GM12878 (cell line): Measurements from ENCODE around the gene DALRD3. TPM values are rescaled to one million over a fixed set of nuclear protein-coding genes. Genes with fewer than 3 reads are reported as not detected.

Experiments used
- ATAC-seq: fragments of 200-7000 bp; cut with Tn5 transposase; 3 replicates; pipeline ENCODE4 v1.9.1; 2020; ENCODE audit warnings: mild to moderate bottlenecking, moderate library complexity
- BruUV-seq: library from RNA; stranded (reverse); fragments of 400-500 nt; replicated peaks from 2 replicates; lab custom pipeline; 2021; lab: Mats Ljungman, UMichigan
- CTCF ChIA-PET: fragments of 300-600 bp; sonication (Branson Sonifier 250); formaldehyde crosslinking; extraction: SDS; loops from one replicate; lab custom pipeline; 2021; ENCODE audit warnings: inconsistent platforms; lab: Yijun Ruan, JAX
- POLR2A ChIA-PET: fragments of 350-600 bp; formaldehyde crosslinking; extraction: SDS; loops from one replicate; lab custom pipeline; 2021; ENCODE audit warnings: inconsistent platforms; lab: Charles Lee
- RAD21 ChIA-PET: fragments of 300-600 bp; sonication (Branson Sonifier 250); formaldehyde crosslinking; loops from one replicate; lab custom pipeline; 2023; ENCODE audit warnings: antibody characterized with exemption; ENCODE audit not compliant: unreplicated experiment; lab: Charles Lee
- SMC1A ChIA-PET: fragments of 300-600 bp; sonication (Branson Sonifier 250); formaldehyde crosslinking; loops from one replicate; lab custom pipeline; 2023; ENCODE audit not compliant: unreplicated experiment, uncharacterized antibody; lab: Charles Lee
- DNase-seq: peaks from one replicate; pipeline ENCODE4 v3.0.0-alpha.2; 2011; ENCODE audit warnings: low read depth, low spot score
- FAIRE-seq: peaks from 3 replicates; lab custom pipeline; 2011; peaks lifted over from hg19 to GRCh38; lab: Jason Lieb, UNC
- H2AFZ ChIP-seq: 2 replicates; pipeline ENCODE4 v1.6.0; 2011; ENCODE audit warnings: low read depth, low read length, control low read depth; ENCODE audit not compliant: control insufficient read depth
- H3K27ac ChIP-seq: 2 replicates; pipeline ENCODE4 v1.5.1; 2011; ENCODE audit warnings: control low read depth; ENCODE audit not compliant: control insufficient read depth, insufficient read depth
- H3K27me3 ChIP-seq, 2 experiments: replicated peaks in 1 of 2; 2 replicates each; pipeline versions ENCODE4 v1.6.0 to v1.6.1; 2011; ENCODE audit warnings: low read length in 1 of 2; ENCODE audit not compliant: control insufficient read depth in 2 of 2, insufficient read depth in 2 of 2
- H3K36me3 ChIP-seq, 2 experiments: 2 replicates each; pipeline ENCODE4 v1.5.1; 2011; ENCODE audit warnings: low read length in 1 of 2; ENCODE audit not compliant: control insufficient read depth in 2 of 2, insufficient read depth in 2 of 2
- H3K4me1 ChIP-seq: 2 replicates; pipeline ENCODE4 v1.6.1; 2011; ENCODE audit warnings: mild to moderate bottlenecking, low read length, moderate library complexity, mixed read lengths; ENCODE audit not compliant: control insufficient read depth, insufficient read depth
- H3K4me2 ChIP-seq: 2 replicates; pipeline ENCODE4 v1.6.0; 2011; ENCODE audit warnings: control low read depth; ENCODE audit not compliant: control insufficient read depth, insufficient read depth
- H3K4me3 ChIP-seq: fragments of 200-600 bp; sonication (generic); 2 replicates; pipeline ENCODE4 v1.5.1; 2016
- H3K79me2 ChIP-seq: 2 replicates; pipeline ENCODE4 v1.6.0; 2011; ENCODE audit warnings: low read length; ENCODE audit not compliant: control insufficient read depth, insufficient read depth
- H3K9ac ChIP-seq: 2 replicates; pipeline ENCODE4 v1.8.0; 2011; ENCODE audit warnings: low read length, control low read depth, mixed read lengths; ENCODE audit not compliant: control insufficient read depth, insufficient read depth
- H3K9me3 ChIP-seq: replicated peaks from 3 replicates; pipeline ENCODE4 v1.5.1; 2011; ENCODE audit warnings: mild to moderate bottlenecking, low read length; ENCODE audit not compliant: control insufficient read depth, insufficient read depth
- H4K20me1 ChIP-seq: 2 replicates; pipeline ENCODE4 v1.6.0; 2011; ENCODE audit not compliant: control insufficient read depth, insufficient read depth
- CEBPZ ChIP-seq: fragments of 150-350 bp; IDR thresholded peaks from 2 replicates; pipeline ENCODE4 v1.6.1; 2016; ENCODE audit warnings: low read depth, low read length
- IRF4 ChIP-seq: IDR thresholded peaks from 2 replicates; pipeline ENCODE4 v1.6.1; 2011; ENCODE audit warnings: low read depth, low read length
- NKRF ChIP-seq: fragments of 450-650 bp; conservative IDR thresholded peaks from 2 replicates; pipeline ENCODE4 v1.6.1; 2017; ENCODE audit warnings: mild to moderate bottlenecking, moderate library complexity
- NR2C1 ChIP-seq: fragments of 450-650 bp; IDR thresholded peaks from 2 replicates; pipeline ENCODE4 v1.6.1; 2017; ENCODE audit warnings: antibody characterized with exemption, mild to moderate bottlenecking, moderate library complexity
- NR2C2 ChIP-seq: IDR thresholded peaks from 2 replicates; pipeline ENCODE4 v1.6.1; 2011; ENCODE audit warnings: borderline replicate concordance, low read depth; ENCODE audit not compliant: control insufficient read depth, insufficient read length
- NRF1 ChIP-seq: conservative IDR thresholded peaks from 2 replicates; pipeline ENCODE4 v1.6.1; 2011; ENCODE audit warnings: mild to moderate bottlenecking, low read depth, low read length, improper control_type of control experiment
- TCF3 ChIP-seq: IDR thresholded peaks from 2 replicates; pipeline ENCODE4 v1.6.1; 2012; ENCODE audit warnings: low read depth, mild to moderate bottlenecking, low read length, borderline replicate concordance; ENCODE audit not compliant: insufficient read depth
- WGBS: methylation state at CpG from one replicate; pipeline ENCODE4 v1.1.6; 2016; ENCODE audit warnings: low lambda C conversion rate; ENCODE audit not compliant: insufficient replicate concordance, insufficient coverage; ENCODE audit errors: missing lambda C conversion rate; 5-methylcytosine and 5-hydroxymethylcytosine counted together
- in situ Hi-C: fragments of 300-500 bp; cut with MboI; formaldehyde crosslinking; loops from 9 replicates; pipeline ENCODE4 v1.14.3; 2018; ENCODE audit warnings: mixed read lengths
- intact Hi-C: fragments of 100-400 bp; cut with micrococcal nuclease; formaldehyde crosslinking; loops from one replicate; pipeline ENCODE4 v1.14.2; 2022; ENCODE audit not compliant: unreplicated experiment
- polyA plus RNA-seq, 11 experiments: library from polyadenylated mRNA; depleted of rRNA in 4 of 11; unstranded in 6 of 11; stranded (reverse) in 5 of 11; fragments of >200 nt; fragmentation: Nextera tagmentation in 4 of 11; fragmentation: Illumina TruSeq in 1 of 11; extraction: Ambion mirVana in 4 of 11; extraction: Trizol in 1 of 11; gene quantifications; 1 replicate in 1 of 11; 2 replicates in 10 of 11; pipeline versions ENCODE4 v1.2.1 to v1.2.3, GENCODE V29; 2011 to 2016; ENCODE audit warnings: inconsistent platforms in 2 of 11, missing spikeins in 2 of 11, low read depth in 1 of 11
- total RNA-seq, 4 experiments: library from RNA; depleted of rRNA in 3 of 4; stranded (reverse); fragments of >200 nt in 3 of 4; fragmentation: Illumina TruSeq in 1 of 4; extraction: Trizol in 1 of 4; gene quantifications; 2 replicates each; pipeline versions ENCODE4 v1.2.1 to v1.2.3, GENCODE V29; 2013 to 2021

The DALRD3 gene
- total and polyA plus RNA-seq, 10 of the 15 experiments (the other 5 are each of a cell fraction or from before 2014, with no cell fraction given), result 10.1 to 28.2 (median 21.6) TPM

- peaks cover 3% of the 10 kb centered on the region for H3K4me1 ChIP-seq
- TF ChIP-seq IRF4, result no peak
- H3K9me3 ChIP-seq, result no peaks in the 10 kb centered on the region
- no peak overlapping the region for H3K4me3 ChIP-seq
- ChIA-PET RAD21 (no interaction called here), POLR2A (no interaction called here), SMC1A (interaction anchor here (0.6 to 1.3 kb wide), 2 partner anchors 9 to 24 kb away, joined by 3 to 6 read pairs; no protein-coding TSS in a partner anchor), CTCF (interaction anchor here (0.9 to 2.1 kb wide), 5 partner anchors 9 to 261 kb away, joined by 3 to 9 read pairs (median 6); partner anchors contain the start of gene WDR6)
- FAIRE-seq, result no peak
- H3K79me2 ChIP-seq, result peaks cover under 1% of the 10 kb centered on the region
- in situ Hi-C loops (no loop called here), intact Hi-C loops (no loop called here)
- H3K9ac ChIP-seq, result no peak overlapping the region
- BruUV-seq, result no TSS peak
- DNase-seq, result no peak
- H2AFZ ChIP-seq, result no peak overlapping the region
- H3K27me3 ChIP-seq, result no peaks in the 10 kb centered on the region
- no peaks in the 10 kb centered on the region for H3K36me3 ChIP-seq
- ATAC-seq, result no peak
- H3K27ac ChIP-seq, result no peak overlapping the region
- no peaks in the 10 kb centered on the region for H4K20me1 ChIP-seq
- WGBS, result 89% methylated on average over 8 of the region's 8 CpGs
- H3K4me2 ChIP-seq, result no peak overlapping the region
Observed at GRCh38 chr3:48996640-48997039, 21.7 kb downstream of the DALRD3 start.

- H3K27me3 ChIP-seq, result no peaks in the 10 kb centered on the region
- ATAC-seq (no peak), DNase-seq (no peak), FAIRE-seq (no peak)
- H3K4me1 ChIP-seq, result peaks cover 18% of the 10 kb centered on the region
- H4K20me1 ChIP-seq, result no peaks in the 10 kb centered on the region
- RAD21 ChIA-PET, result interaction anchor here (1.1 kb wide), 1 partner anchor 36 kb away, joined by 3 read pairs; the partner anchor contains the start of gene IMPDH2
- no peaks in the 10 kb centered on the region for H3K9me3 ChIP-seq
- POLR2A ChIA-PET, result interaction anchor here (1.1 kb wide), 1 partner anchor 13 kb away, joined by 5 read pairs; the partner anchor contains the start of gene WDR6
- H3K27ac ChIP-seq, result no peak overlapping the region
- SMC1A ChIA-PET, result no interaction called here
- H2AFZ ChIP-seq, result no peak overlapping the region
- peaks cover 28% of the 10 kb centered on the region for H3K79me2 ChIP-seq
- CTCF ChIA-PET, result no interaction called here
- H3K36me3 ChIP-seq, result no peaks in the 10 kb centered on the region
- intact Hi-C loops (no loop called here), in situ Hi-C loops (no loop called here)
- H3K9ac ChIP-seq, result no peak overlapping the region
- no TSS peak for BruUV-seq
- no peak overlapping the region for H3K4me3 ChIP-seq
- H3K4me2 ChIP-seq, result no peak overlapping the region
- TF ChIP-seq TCF3 (no peak), NRF1 (no peak), NR2C1 (no peak), NKRF (no peak), NR2C2 (no peak), CEBPZ (no peak)
Observed at GRCh38 chr3:48993834-48994233, 24.5 kb downstream of the DALRD3 start.
